Stimulated activated CD8-positive, alpha-beta memory T cell treated with anti-CD3 and anti-CD28 coated beads, Interleukin-4, amount 100 ng/mL, for 1 hour (primary cell): ENCODE results near the gene VEGFC.

Experiments used
- DNase-seq, 2 donors: peaks; one replicate each; pipeline ENCODE4 v3.0.0-alpha.2; 2020; ENCODE audit warnings: low read depth in 2 of 2, low spot score in 1 of 2

VEGFC gene

GRCh38 chr4:176762661-176763308, 29.9 kb downstream of the VEGFC start:
- no peak for DNase-seq

DNA sequence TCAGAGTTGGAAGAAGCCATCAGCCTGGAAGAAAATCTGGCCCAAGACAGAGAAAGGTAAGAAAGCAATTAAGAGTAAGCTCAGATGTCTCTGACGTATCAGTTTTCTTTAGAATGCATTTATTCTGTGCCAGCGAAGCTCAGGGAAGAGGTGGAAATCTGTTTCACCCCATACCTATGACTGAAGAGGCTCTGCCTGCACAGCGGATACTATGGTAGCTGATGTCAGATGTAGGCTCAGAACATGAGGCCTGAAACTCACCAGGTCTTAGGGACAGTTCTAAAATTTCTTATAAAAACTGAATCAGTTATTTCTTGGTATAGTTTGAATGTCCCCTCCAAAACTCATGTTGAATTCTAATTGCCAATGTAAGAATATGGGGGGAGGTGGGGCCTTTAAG, 30.9 kb downstream of the VEGFC start:
- no peak for DNase-seq

DNA sequence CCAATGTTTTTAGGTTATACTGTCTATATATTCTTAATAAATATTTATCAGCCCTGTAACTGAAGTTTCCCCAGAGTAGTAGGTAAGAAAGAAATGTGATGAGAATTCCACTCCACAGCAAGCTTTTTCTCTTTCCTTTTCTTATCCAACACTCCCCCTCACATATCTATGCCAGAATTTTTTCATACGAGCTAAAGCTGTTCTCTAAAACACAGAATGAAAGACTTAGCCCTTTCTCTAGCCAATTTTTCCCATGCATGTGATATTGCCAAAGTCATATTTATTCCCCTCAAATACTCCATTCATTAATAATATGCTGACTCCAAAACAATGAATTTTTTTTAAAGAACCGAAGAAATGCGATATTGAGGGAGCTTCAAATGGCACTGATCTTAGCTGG, 32.3 kb downstream of the VEGFC start:
- DNase-seq, result no peak

GRCh38 chr4:176758731-176759130, 34.0 kb downstream of the VEGFC start:
- no peak for DNase-seq

- DNase-seq, result no peak
Measured at GRCh38 chr4:176758323-176758722, 34.4 kb downstream of the VEGFC start.

DNA sequence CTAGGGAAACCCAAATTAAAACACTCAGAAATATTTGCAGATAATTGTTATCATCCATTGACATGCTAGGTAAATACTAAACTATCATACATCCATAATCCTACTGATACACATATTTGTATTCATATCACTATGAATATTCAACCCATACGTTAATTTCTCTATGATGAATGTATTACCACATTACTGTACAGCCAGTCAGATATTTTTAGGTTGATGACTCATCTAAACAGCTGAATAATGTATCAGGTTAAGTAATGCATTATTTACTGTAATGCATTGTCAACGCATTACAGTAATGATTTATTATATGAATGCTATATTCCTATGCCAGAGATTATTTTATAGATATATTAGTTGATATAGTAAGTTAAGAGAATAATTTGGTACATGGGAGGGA, 37.1 kb downstream of the VEGFC start:
- DNase-seq, result no peak

GRCh38 chr4:176755001-176755400, 37.7 kb downstream of the VEGFC start:
- DNase-seq, result no peak

DNA sequence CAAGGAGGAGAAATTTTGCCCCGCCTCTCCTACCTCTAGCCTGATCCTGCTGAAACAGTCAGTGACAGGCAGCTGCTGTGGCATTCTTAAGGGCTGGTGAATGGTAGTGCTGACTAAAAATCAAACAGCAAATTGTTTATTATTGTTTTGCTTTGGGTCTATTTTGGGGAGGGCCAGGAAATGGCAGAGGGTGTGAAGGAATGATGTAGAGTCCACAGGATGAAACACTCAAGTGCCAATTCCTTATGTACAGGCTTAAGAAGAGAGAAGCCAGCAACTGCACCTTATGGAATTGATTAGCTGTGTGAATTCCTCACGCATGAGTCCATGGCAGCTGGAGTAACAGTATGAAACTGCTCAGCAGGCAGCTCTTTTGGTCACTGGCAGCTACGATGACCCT, 39.7 kb downstream of the VEGFC start:
- DNase-seq, result no peak

- DNase-seq, result no peak
Measured at GRCh38 chr4:176752191-176752749, 40.5 kb downstream of the VEGFC start.

GRCh38 chr4:176751061-176751460, 41.7 kb downstream of the VEGFC start:
- no peak for DNase-seq

DNA sequence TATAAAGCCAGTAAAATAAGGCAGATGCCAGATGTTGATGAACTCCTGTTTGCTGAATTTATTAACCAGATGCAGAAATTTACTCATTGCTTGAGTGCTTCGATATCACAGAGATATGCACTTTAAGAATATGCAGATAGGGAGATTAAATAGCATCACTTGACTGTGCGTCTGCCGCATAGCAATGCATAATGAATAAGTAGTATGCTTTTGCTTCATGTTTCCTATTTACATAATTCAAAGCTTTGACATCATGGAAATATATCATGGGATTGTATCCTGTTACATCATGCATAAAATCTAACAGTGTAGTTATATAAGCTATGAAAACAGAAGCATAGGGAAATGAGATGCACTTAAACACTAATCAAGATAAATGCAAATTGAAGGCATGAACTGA, 45.9 kb downstream of the VEGFC start:
- no peak for DNase-seq

DNA sequence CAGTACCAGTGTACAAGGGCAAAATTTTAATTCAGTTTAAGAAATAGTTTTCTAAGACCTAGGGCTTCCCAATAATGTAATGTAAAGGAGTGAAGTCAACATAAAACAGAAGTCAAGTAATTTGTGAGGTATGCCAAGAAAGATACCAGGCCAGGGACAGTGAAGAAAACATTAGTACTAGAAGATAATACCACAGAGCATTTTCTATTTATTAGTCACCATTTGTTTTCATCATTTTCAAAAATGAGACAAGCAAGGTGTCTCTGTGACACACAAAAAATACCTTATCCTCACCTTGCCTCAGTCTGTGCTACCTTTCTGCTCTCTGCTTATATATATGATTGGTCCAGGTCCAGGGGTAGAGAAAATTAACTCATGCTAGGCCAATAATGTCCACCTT, 46.8 kb downstream of the VEGFC start:
- no peak for DNase-seq

DNA sequence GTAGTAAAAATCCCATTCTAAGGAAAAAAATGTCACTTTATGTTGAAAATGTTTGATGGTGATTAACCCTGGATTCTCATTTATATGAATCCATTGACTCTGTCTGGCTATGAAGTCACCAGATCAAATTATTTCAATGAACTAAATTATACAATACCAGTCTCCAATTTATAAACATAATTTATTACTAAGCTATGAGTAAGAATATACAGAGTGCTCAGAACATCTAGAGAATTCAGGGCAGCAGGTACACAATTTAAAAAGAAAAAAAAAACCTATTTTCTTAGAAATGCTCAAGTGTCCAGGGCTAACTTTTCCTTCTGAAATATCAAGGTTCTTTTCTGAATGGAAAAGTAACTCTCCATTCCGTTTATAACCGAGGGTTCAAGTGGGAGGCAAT, 48.6 kb downstream of the VEGFC start:
- no peak for DNase-seq

- no peak for DNase-seq
Measured at GRCh38 chr4:176742211-176742610, 50.5 kb downstream of the VEGFC start.

DNA sequence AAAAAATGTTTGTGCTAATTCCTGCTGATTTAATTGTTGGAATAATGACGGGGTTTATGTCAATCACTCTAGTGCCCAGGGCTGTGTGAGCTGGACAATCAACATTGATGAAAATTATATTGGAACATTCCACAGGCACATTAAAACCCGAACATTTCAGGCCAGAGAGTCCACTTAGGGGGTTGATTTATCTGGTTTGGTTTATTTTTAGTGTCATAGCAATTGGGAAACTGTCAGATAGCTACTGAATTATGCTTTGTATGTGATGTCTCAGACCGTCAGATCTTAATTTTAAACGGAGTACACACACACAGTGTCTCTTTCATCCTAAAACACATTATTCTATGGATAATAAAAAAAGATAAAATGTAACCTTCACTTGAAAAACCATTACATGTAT, 51.5 kb downstream of the VEGFC start:
- no peak for DNase-seq

- DNase-seq, result no peak
Measured at GRCh38 chr4:176735300-176735699, 57.4 kb downstream of the VEGFC start.

DNA sequence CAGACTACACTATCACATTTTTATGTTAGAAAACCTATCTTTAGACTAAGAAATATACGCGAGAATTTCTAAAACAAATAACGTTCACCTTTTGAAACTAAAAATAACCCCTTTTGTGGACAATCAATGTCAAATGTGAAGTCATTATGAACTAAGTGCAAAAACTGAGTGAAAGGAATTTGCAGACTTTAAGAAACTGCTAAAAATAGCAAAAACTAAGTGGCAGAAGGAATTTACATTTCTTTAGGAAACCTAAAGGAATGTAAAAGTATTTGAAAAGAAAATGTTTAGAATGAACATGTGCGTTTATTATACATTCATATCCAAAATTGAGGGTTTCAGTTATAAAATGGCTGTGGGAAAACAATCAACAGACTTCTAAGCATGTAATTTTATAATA, 58.3 kb downstream of the VEGFC start:
- no peak for DNase-seq

- no peak for DNase-seq
Measured at GRCh38 chr4:176729489-176729888, 63.2 kb downstream of the VEGFC start.

GRCh38 chr4:176726803-176727202, 65.9 kb downstream of the VEGFC start:
- no peak for DNase-seq

GRCh38 chr4:176721459-176721858, 71.3 kb downstream of the VEGFC start:
- no peak for DNase-seq

DNA sequence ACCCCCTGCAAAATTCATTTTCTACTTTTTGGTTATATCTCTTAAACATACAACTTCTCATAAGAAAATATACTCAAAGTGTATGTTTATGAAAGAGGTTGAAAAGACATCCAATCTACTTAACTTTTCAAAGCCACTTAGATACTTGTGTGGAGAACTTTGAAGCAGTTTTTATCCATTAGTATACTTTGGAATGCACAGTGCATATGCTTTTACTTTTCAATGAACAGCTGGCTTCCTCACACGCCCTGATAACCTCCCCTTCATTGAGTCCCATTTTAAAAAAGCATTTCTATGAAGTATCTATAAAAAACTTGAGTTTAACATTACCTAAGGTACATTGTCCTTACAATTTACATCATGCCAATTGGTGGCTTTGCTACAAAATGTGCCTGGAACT, 73.8 kb downstream of the VEGFC start:
- DNase-seq, result no peak

- DNase-seq, result no peak
Measured at GRCh38 chr4:176717237-176717636, 75.5 kb downstream of the VEGFC start.

GRCh38 chr4:176709417-176709816, 83.3 kb downstream of the VEGFC start:
- no peak for DNase-seq
